HG03469 (cell line): ENCODE data around the gene B4GAT1.
"Not testable (repeated sequence)": the region's sequence is repeated elsewhere in the genome, so short reads cannot be mapped to it uniquely, and the experiment has no call there.

Source experiments
- ATAC-seq: cut with Tn5 transposase; IDR thresholded peaks from one replicate; pipeline ENCODE4 v1.9.1; 2021; ENCODE audit warnings: mild to moderate bottlenecking, moderate library complexity, moderate number of reproducible peaks; ENCODE audit not compliant: unreplicated experiment

The B4GAT1 gene

DNA sequence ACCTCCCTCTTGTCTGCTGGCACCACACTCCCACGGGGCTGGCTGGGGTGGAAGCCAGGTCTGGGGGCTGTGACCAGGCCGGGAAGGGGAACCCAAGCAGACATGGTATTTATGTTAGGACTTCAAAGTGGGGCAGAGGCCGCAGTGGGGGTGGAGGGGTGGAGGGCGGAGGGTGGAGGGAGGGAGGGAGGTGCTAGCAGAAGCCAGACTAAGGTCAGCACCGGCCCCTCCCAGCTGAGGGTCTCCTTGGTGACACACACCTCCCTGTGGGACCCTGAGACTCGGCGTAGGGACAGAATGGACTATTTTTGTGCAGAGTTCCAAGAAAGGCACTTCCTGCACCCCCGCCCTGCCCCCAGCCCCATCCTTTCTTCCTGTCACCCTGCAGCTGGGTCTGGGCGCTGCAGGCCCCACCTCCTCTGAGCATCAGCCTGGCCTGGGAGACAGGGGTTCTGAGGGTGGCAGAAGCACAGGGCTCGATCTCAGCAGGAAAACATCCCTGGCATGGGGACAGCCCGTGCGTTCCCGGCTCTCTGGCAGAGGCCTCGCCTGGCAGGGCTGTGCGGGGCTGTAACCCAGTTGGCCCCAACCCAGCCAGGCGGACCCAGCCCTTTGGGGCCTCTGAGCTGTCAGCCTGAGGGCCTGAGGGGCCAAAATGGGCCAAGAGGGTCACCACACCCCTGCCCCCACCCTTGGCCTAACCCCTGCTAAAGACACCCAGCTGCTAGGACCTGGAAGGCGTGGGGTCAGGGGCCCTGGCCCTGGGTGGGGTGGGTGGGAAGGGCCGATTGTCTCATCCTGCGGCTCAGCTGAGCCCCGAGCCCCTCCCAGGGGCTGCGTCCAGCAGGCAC lies 20.9 kb downstream of the B4GAT1 start:
- no peak for ATAC-seq

DNA sequence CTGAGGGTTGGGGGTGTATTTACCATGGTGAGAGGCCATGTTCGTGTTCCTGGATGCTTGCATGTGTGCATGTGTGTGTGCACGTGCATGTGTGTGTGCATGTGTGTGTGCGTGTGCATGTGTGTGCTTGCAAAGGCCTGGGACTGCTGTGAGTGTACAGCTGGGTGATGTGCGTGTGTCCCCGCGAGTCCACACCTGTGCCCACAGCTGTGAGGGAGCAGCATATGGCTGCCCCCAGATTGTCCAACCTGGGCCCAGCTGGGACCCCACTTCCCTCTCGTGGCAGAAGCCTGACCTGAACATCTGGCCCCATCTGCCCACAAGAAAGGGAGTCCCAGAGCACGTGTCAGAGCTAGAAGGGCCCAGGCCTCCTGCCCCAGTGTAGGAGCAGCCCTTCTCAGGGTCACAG lies 22.2 kb downstream of the B4GAT1 start:
- ATAC-seq: no peak

DNA sequence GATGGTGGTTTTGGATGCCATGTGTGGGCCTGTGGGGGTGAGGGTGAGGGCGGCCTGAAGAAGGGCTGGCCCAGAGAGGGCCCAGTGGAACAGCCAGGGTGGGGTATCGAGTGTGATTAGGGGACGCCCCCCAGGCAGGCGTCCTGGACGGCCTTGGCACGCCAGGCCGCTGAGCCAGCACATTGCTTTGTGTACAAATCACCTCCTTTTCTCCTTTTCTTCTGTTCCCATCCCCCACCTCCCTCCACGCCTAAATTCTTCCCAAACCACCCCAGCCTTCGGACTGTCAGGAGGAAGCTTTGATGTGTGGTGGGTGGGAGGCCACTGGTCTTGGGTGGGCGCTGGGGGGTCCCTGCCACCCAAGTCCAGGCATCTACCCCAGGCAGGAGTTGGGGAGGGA lies 22.8 kb downstream of the B4GAT1 start:
- no peak for ATAC-seq

DNA sequence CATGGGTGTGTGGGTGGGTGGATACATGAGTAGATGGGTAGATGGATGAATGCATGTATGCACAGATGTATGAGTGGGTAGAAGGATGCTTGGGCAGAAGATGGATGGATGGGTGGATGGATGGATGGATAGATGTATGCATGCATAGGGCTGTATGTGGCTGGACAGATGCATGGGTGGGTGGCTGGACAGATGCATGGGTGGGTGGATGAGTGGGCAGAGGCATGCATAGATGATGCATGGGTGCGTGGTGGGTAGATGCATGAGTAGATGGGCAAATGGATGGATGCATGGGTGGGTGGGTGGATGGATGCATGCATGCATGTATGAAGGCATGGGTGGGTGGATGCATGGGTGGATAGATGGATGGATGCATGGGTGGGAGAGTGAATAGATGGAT lies 23.7 kb downstream of the B4GAT1 start:
- no peak for ATAC-seq

DNA sequence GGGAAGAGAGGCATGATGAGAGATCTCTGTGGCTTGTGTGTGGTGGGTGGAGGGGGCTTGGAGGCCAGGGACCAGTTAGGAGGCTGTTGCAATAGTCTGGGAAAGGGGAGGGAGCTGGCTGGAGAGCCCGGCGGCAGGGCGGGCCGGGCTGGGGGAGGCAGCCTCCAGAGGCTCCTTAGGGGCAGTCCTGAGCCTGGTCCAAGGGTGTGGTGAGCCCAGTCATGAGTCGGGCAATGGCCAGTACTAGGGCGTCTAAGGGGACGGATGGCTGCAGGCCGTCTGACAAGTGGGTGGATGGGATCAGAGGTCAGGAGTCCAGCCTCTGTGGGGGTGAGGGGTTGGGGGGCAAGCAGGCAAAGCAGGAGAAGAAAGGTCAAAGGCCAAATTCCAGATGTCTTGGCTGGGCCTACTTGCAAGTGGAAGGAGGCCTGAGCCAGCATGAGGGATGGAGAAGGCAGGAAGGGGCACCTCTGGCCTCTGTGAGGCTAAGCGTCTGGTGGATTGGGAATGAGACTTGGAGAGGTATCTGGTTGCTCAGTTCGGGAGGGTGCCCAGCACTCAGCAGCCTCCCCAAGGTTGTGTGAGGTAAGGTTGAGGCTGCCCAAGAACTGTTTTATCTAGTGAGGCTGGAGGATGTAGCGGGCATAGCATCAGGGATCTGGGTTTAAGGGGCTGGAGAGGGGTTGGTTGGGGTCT lies 24.5 kb downstream of the B4GAT1 start:
- ATAC-seq: no peak

DNA sequence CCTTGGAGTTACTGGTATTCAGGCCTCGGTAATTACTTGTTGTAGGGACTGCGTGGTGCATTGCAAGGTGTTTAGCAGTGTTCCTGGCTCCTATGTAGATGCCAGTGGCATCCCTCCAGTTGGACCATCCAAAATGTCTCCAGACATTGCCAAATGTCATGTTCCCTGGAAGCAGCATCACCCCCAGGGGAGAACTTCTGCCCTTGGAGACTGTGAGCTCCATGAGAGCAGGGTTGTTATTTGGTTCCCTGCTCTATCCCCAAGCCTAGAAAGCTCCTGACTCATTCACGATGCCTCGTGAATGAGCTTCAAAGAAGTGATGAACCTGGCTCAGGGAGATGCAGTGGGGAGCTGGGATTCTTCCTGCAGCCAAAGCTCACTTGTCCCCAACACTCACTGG lies 25.8 kb downstream of the B4GAT1 start:
- ATAC-seq: no peak

DNA sequence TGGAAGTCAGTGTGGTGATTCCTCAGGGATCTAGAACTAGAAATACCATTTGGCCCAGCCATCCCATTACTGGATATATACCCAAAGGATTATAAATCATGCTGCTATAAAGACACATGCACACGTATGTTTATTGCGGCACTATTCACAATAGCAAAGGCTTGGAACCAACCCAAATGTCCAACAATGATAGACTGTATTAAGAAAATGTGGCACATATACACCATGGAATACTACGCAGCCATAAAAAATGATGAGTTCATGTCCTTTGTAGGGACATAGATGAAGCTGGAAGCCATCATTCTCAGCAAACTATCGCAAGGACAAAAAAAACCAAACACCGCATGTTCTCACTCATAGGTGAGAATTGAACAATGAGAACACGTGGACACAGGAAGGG lies 26.7 kb downstream of the B4GAT1 start:
- ATAC-seq: not testable (repeated sequence)

DNA sequence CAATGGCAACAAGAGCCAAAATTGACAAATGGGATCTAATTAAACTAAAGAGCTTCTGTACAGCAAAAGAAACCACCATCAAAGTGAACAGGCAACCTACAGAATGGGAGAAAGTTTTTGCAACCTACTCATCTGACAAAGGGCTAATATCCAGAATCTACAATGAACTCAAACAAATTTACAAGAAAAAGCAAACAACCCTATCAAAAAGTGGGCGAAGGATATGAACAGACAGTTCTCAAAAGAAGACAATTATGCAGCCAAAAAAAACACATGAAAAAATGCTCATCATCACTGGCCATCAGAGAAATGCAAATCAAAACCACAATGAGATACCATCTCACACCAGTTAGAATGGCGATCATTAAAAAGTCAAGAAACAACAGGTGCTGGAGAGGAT lies 27.1 kb downstream of the B4GAT1 start:
- ATAC-seq: not testable (repeated sequence)

DNA sequence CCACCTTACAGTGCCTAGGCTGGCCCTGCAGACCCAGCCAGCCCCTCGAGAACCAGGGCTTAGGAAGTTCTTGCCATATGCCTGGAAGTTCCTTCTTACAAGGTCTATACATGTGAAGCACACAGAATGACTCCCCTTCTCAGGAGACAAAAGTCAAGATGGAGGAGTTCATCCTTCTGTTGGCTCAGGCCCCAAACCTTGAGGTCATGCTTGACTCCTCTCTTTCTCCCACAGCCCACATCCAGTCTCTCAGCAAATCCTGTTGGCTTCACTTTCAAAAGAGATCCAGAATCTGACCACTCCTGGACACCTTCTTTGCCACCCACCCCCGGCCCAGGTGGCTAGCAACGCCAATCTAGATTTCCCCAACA lies 28.8 kb downstream of the B4GAT1 start:
- no peak for ATAC-seq

DNA sequence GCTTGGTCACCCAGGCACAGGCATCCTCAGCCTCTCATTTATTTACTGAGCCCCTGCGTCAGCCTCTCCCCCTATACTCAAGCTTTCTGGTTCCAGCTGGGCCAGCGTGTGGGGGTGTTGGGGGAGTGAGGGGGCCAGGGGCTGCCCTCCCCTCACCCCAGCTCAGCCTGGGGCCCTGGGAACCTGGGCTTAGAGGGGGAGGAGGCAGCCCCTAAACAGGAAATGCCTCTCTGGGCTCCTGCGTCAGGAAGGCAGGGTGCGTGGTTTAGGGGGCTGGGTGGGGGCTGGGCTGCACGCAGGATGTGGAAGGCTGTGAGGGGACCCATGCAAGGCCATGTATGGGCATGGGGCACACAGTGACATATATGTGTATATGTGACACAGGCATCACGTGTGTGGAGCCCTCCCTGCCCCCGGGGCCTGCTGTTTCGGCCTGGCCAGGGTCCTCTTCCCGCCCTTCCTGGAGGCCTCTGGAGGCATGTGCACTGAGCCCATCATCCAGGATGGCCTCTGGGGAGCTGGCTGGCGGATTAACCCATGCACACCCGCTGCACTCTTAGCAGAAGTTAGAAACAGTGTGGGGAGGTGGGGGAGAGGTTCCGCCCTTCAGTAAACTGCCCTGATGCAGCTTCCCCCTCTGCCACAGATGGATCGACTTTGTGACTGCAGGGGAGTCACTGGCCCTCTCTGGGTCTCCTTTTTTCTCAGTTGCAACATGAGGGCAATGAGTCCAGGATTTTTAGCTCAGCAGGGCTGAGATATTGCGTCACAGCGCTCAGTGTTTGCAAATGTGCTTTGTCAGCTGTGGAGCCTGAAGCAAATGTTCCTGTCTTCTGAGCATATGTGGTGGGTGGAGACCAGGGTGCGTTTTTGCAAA lies 29.5 kb downstream of the B4GAT1 start:
- ATAC-seq: no peak

DNA sequence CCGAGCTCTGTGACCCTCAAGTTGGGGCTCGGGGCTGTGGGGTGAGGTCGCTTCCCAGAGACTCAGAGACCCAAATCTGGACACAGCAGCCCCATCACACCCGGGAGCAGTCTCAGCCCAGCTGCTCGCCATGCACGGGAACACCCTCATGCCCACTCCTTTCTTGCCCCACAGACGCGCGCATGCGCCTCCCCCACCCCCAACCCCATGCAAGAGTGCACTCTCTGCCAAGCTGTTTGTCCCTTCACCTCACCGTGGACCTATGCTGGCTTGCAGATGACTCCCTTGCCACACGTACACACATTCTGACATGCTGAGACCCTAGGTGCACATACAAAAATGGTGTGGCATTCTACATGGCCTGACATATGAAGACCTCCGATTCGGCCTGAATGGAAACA lies 30.1 kb downstream of the B4GAT1 start:
- ATAC-seq: no peak

DNA sequence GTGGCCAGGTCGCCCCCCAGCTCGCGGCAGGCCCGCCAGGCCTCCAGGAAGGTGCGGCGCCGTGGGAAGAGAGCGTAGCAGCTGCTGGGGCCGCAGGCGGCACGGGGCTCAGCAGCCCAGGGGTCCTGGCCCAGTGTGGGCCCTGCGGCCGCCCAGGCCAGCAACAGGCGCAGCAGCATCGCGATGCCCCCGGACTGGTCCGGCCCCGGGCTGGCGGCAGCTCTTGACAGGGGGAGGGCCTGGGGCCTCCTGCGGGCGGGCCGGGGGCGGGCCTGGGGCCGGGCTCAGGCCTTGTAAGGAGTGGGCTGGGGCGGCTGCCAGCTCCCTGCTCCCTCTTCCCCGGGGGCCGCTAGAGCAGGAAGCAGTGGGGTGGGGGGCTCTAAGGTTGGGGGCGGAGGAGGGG lies 30.6 kb downstream of the B4GAT1 start, which contains the start of gene CD248:
TSS of gene CD248 (minus strand) at position 196 of the 403 bp plus-strand sequence. CDS start at position 179, 17 bp downstream.
- no peak for ATAC-seq

DNA sequence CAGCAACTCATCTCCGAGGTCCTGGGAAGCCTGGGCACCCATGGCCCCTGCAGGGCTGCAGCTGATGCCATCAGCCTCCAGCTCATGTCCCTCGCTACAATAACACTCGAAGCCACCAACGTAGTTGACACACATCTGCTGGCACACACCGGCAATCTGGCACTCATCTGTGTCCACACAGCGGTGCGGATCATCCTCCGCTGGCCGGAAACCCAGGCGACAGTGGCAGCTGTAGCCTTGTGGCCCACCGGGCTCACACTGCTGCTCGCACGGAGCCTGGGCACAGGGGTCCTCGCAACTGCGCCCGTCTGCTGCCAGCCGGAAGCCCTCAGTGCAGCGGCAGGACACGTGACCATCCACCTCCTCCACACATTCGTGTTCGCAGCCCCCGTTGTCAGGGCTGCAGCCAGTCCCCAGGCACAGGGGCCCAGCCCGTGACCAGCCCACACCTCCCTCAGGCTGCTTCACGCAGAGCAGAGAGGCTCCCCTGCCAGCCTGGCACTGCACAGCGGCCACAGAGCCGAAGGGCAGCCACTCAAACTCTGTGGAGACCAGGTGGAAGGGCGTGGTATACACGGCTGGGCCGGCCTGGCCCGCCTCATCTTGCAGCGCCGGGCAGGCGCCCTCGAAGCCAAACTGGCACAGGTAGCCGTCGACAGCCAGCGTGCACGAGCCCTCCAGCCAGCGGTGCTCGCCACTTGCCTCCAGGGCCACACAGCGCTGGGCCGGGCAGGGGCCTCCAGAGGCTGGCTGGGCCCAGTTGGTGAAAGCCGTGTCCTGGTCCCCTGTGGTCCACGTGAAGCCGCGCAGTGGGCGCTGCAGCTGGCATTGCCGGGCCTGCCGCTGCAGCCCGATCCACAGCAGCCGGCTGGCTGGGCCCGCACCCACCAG lies 31.3 kb downstream of the B4GAT1 start:
- ATAC-seq: no peak

DNA sequence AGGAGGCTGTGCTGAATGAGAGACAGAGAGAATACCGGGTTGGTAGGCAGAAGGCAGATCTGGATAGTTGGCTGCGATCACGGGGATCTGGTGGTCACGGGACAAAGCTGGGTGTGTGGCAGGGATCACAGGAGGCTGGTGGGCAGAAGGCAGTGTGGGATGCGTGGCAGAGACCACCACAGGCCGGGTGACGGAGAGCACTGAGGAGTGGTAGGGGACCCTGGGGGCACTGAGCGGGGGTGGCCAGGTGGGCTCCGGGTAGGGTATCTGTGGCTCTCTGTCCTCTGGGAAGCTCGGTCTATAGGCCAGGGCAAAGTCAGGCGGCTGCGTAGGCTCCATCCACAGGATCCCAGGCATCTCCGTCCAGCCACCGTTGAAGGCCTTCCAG lies 31.9 kb downstream of the B4GAT1 start:
- ATAC-seq: no peak

DNA sequence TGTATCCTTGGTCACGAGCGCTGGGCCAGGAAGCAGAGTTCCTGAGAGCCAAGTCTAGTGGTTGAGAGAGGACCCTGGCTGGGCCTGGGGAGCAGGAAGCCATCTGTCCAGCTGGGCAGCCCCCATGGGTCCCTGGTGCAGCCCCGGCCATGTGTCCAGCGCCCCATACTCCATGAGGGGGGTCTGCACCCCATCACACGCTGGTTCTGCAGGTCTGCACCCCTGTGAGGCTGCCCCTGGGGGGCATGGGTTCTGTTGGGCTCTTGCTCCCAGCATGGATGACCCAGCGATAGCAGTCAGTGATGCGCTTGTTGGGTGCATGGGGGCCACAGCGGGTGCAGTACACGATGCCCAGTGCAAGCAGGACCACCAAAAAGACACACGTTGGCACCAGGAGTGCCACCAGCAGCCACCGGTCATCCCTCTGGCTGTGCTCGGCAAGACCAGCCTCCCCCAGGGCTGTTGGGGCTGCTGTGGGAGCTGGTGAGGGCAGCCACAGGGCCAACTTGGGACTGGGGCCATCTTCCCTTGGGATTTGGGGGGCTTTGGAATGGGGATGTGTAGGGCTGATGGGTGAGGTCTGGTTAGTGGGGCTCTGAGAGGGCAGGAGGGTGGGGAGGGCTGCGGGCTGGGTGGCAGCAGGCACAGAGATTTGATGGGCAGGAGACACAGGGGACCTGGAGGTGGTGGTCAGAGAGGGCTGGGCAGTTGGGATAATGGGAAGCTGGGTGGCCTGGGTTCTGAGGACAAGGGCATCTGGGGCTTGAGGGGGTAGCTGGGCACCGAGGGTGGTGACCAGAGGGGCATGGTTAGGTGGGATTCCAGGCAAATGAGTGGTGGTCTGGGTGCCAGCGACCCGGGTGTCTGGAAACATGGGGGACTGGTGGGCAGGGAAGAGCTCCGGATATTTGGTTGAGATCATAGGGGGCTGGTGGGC lies 32.6 kb downstream of the B4GAT1 start:
- ATAC-seq: no peak

DNA sequence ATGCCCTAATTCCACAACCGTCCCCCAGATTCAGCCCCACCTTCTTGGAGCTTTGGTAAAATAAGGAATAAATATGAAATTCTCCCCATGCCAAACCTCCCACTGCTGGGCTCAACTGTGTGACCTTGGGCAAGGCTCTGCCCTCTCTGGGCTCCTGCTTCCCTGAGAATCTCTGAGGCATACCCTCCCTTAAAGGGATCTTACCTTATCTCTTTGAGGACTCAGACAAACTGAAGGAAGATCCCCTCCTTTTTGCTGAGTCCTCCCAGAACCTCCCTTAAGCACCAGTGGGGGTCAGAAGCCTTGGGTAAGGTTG lies 33.3 kb downstream of the B4GAT1 start:
- ATAC-seq: no peak

DNA sequence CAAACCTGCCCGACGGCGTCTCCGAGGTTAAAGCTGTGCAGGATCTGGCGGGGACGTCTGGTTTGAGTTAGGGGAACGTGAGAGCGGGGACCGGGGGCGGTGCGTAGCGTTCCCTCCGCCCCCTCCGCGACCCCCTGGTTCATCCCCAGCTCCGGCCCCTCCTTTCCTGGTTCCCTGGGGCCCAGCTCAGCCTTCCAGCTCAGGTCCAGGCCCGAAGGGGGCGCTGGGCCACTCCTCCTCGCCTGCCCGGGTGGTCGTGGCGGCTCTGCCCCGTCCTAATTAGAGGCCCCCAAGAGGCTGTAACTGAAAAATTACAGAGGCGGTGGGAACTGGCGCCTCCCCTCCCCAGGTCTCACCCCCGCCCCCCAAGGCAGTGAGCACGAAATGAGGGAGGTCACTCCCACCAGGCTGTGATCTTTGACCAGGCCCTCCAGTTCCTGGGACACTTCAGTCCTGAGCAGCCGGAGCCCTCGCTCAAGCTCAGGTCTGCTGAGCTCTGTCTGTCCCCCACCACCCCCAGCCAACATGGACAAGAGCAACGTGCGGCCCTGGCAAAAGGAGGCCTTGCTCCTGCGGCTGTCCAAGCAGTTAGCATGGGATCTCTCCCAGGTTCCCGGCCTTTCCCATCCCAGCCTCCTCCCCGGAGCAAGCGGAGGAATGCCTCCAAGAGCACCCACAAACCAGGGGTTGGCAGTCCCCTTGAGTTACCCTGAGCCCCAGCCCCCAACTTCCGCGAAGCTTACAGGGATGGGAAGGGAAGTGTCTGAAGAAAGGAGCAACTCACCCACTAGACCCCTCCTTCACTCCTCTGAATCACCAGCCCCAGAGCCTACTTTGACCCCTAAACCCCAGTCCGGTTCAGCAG lies 33.9 kb downstream of the B4GAT1 start:
- no peak for ATAC-seq

DNA sequence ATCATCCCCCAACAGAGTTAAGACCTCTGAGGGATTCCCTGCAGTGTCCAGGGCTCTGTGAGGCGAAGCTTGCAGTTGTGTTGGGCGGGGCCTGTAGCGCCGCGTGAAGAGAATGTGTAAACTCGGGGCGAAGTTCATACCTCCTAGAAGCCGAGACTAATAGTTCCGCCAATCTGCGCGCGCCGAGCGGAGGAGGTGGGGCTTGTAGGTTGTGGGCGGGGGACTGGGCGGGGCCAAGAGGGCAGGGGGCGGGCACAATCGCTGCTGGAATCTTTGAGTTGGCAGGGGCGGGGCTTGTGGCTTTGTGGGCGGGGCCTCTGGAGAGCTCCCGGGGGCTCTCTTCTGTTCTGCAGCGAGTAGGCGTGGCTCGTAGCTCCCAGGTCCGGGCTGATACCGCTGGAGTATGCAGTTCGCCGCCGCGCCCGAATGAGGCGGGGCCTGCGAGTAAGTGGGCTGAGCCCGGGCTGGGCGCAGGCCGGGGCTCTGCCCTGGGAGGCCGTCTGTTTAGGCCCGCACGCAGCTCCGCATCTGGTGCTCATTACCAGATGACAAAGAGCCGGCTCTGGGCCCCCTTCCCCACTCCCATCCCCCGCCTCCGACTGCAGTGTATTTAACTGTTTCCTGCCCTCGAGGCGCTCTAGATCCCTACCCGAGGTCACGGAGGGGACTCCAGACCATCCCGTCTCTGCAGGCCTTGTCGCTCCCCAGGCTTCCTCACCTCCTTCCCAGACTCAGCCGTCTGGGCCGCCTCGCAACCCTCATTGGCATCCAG lies 34.7 kb downstream of the B4GAT1 start:
- ATAC-seq: peak; percentile 25
